SIG-M5 treated with dmso at 0.1 percent for 504 hours (cell line): Measurements from ENCODE around the gene LRRC63.
A peak's percentile ranks its signal among the peaks of the same experiment; 100 is the strongest.
"Not testable (repeated sequence)": the region's sequence is repeated elsewhere in the genome, so short reads cannot be mapped to it uniquely, and the experiment has no call there.

Experiments used
- DNase-seq: peaks from one replicate; lab custom pipeline; 2025; ENCODE audit not compliant: unreplicated experiment; lab: John Stamatoyannopoulos, UW

Gene LRRC63

DNA sequence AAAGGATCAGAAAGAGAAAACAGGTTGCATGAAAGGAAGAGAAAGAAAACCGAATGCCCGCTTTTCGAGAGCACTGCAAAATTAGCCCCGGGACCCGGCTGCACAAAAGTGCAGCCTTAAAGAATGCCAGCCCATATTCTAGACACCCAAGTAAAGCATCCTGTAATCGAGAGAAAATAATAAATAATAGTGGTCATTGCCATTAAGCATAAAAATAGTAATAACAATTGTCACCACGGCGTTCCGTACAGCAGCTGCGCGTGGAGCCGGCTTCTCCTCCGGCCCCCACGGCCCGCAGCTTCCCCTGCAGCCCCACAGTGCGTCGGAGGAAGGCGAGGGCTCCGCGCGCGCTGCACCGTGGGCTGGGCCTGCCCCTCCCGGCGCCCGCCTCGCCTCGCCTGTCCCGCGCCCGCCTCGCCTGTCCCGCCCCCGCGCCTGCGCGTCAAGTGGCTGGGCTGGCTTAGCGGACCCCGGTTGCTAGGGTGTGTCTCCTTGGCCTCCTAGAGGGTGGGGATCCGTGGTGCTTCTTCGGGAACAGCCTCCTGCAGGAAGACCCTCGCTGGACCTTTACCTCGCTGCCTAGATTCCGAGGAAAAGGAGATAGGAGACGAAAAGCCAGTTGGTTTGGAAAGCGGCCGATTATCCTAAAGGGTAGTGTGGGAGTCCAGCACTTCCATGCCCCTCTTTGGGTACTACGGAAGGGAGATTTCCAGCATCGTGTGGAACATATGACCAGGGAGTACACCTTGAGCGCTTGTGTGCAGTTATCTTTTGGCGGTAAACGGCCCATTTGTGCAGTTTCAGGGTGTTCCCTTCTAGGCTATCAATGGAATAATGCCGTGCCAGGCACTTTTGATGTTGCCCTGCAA, at the start of gene LRRC63:
LRRC63 (plus strand) TSS at position 446 of the 869 bp plus-strand sequence. CDS start 1,107 bp downstream, outside the sequence.
- peak; percentile 82 for DNase-seq

- DNase-seq = not testable (repeated sequence)
Measured at GRCh38 chr13:46162741-46163140, 49.0 kb upstream of the LRRC63 start.

GRCh38 chr13:46164661-46165060, 47.1 kb upstream of the LRRC63 start:
- no peak for DNase-seq

GRCh38 chr13:46165485-46166223, 46.1 kb upstream of the LRRC63 start:
- DNase-seq = no peak

- DNase-seq = no peak
Measured at GRCh38 chr13:46166224-46166584, 45.5 kb upstream of the LRRC63 start.

- DNase-seq = no peak
Measured at GRCh38 chr13:46166947-46167610, 44.6 kb upstream of the LRRC63 start.

GRCh38 chr13:46168341-46168740, 43.4 kb upstream of the LRRC63 start:
- peak; percentile 96 for DNase-seq

GRCh38 chr13:46168783-46169182, 42.9 kb upstream of the LRRC63 start:
- DNase-seq = peak; percentile 86

DNA sequence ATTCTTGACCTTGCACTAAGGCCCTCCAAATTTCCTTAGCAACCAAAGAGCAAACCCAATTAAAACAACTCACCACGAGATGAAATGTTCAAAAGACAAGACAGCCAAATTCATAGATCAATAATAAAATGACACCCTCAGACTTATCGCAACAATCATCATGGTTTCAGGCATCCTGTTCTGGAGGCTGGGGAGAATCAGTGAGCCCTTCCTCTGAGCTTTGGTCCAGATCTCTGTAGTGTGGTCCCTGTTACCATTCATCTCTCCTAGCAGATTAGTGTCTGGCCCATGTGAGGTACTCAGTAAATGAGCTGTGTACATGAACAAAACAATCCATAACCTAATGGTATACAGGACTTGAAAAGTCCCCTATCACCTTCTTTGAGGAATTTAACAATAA, 42.0 kb upstream of the LRRC63 start:
- no peak for DNase-seq

DNA sequence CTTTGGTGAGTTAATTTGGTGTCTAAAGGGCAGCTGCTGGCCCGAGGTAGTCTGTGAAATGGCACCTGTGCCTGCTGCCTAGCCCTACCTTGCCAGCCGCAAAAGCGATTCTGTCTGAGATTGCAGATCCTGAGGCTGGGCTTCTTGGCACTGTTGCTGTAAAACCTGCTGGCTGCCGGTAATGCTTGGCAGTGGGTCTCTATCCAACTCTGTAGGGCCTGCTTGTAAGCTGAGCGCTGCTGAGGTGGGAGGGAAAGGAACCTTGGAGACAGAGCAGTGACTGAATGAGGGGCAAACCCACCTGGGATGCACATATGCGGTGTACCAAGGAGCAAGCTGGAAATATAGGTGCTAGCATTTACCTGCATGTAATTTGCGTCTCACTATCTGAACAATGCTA, 41.5 kb upstream of the LRRC63 start:
- DNase-seq = no peak

DNA sequence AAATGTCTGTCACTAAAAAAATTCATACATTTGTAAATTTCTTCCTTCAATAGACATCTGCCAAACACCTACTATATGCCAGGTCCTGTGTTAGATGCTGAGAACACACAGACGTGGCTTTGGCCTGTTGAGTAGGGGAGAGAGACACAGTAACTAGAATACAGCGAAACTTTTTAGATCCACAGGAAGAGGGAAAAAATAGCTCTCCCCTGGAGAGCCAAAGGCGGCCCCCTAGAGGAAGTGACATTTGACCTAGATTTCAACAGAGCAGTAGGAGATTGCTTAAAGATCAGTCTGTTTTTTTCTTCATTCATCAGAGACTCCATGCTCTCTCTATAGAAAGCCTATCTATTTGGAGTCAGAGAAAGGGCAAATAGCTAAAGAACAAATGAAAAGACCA, 41.0 kb upstream of the LRRC63 start:
- peak; percentile 98 for DNase-seq

GRCh38 chr13:46171217-46171616, 40.5 kb upstream of the LRRC63 start:
- peak; percentile 94 for DNase-seq

DNA sequence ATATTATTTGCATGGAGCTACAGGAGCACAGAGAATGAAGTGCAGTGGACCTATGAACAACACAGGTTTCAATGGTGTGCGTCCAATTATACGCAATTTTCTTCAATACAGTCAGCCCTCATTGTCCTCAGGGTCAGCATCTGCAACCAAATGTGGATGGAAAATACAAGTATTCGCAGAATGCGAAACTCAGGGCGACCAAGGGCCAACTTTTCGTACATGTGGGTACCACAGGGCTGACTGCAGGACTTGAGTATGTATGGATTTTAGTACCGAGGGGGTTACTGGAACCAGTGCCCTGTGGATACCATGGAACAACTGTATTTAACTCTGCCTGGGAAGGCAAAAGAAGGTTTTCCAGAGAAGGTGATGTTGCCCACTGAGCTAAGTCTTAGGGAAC, 40.0 kb upstream of the LRRC63 start:
- no peak for DNase-seq

- DNase-seq = peak; percentile 95
Measured at GRCh38 chr13:46172531-46172991, 39.2 kb upstream of the LRRC63 start.

DNA sequence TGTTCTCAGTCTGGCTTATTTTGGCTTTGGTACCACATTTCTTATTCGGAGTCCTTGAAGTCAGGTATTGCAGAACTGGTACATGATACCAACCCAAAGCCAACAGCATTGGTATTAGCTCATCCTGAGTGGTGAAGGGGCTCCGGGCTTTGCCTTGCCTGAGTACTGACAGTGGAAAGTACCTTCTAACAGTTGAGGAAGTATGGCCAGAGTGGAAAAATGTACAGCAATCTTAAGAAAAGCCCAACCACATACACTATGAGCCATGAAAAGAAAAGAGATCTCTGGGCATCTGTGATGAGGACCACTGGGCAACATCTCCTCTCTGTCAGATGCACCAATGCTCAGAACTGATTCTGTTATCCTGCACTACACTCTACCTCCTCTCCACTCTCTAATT, 38.1 kb upstream of the LRRC63 start:
- DNase-seq = peak; percentile 84

DNA sequence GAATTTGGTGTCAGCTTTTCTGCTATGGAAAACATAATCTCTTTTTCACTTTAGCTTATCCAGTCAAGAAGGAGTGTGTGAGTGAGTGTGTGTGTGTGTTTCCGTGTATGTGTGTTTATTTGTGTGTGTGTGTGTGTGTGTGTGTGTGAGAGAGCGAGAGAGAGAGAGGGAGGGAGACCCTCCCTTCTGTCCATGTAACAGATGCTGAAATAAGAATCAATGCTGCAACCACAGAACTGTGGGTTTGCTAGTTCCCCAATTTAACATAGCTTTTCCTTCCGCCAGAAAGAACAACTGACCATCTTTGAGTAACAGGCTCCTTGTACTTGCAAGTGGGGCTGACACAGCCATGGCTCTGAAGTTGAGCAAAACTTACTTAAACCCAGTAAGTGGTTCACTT, 35.0 kb upstream of the LRRC63 start:
- DNase-seq = peak; percentile 97

- DNase-seq = peak; percentile 93
Measured at GRCh38 chr13:46178143-46178542, 33.6 kb upstream of the LRRC63 start.

GRCh38 chr13:46178821-46179220, 32.9 kb upstream of the LRRC63 start:
- no peak for DNase-seq

DNA sequence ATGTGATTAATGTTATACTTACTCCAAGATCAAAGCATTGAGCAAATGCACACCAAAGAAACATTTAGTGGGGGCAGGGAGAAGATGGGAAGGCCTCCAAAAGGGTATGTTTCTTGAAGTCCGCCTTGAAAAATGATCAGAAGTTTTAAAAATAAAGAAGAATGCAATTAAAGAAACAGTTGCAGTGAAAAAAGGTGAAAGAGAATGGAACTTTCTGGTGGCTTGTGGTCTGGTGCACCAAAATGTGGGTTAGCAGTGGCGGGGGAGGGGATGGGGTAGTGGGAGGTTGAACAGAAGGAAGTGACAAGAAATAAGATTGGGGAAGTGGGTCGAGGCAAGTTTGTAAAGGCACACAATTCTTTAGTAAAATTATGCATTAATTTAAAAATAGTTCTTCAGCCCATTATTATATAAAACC, 32.2 kb upstream of the LRRC63 start:
- peak; percentile 93 for DNase-seq

- DNase-seq = no peak
Measured at GRCh38 chr13:46179969-46180763, 31.6 kb upstream of the LRRC63 start.

- DNase-seq = no peak
Measured at GRCh38 chr13:46181377-46181839, 30.3 kb upstream of the LRRC63 start.
